Fibroblast of mammary gland (primary cell): ENCODE results near the gene PTPRJ.

ENCODE experiments used
- DNase-seq: peaks from one replicate; pipeline ENCODE4 v3.0.0-alpha.2; 2010; ENCODE audit warnings: low read depth
- H3K4me3 ChIP-seq: 2 replicates; pipeline ENCODE4 v1.5.1; 2011; ENCODE audit warnings: low read depth, mild to moderate bottlenecking, low read length, moderate library complexity; ENCODE audit not compliant: control insufficient read depth
- CTCF ChIP-seq: conservative IDR thresholded peaks from 2 replicates; pipeline ENCODE4 v1.5.1; 2011; ENCODE audit warnings: low read depth, low read length, inconsistent platforms; ENCODE audit not compliant: control insufficient read depth, insufficient read depth

Gene PTPRJ

DNA sequence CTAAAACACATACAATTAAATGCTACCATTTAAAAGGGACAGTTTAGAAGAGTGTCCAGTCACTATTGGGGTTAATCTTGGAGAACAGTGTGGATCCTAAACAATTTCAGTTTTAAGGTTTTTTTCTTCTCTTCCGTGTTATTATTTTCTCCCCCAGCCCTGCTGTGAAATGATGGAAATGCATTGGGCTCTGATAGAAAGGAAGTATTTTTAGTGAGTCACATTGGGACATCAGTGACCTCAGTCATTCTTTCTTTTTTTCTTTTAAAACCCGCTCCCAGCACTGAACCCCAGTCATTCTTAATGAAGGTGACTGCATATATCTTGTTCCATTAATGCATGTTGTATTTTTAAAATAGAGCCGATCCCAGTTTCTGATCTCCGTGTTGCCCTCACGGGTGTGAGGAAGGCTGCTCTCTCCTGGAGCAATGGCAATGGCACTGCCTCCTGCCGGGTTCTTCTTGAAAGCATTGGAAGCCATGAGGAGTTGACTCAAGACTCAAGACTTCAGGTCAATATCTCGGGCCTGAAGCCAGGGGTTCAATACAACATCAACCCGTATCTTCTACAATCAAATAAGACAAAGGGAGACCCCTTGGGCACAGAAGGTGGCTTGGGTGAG is 143.0 kb downstream of the PTPRJ start:
- no peak overlapping the region for H3K4me3 ChIP-seq
- DNase-seq, result no peak
- no peak for TF ChIP-seq CTCF

- no peak overlapping the region for H3K4me3 ChIP-seq
- TF ChIP-seq CTCF, result no peak
- no peak for DNase-seq
Observed at GRCh38 chr11:48123934-48124755, 143.8 kb downstream of the PTPRJ start.

- TF ChIP-seq CTCF, result no peak
- no peak overlapping the region for H3K4me3 ChIP-seq
- no peak for DNase-seq
Observed at GRCh38 chr11:48124880-48125279, 144.5 kb downstream of the PTPRJ start.

GRCh38 chr11:48125866-48126265 is 145.5 kb downstream of the PTPRJ start:
- DNase-seq, result no peak
- TF ChIP-seq CTCF, result no peak
- no peak overlapping the region for H3K4me3 ChIP-seq

DNA sequence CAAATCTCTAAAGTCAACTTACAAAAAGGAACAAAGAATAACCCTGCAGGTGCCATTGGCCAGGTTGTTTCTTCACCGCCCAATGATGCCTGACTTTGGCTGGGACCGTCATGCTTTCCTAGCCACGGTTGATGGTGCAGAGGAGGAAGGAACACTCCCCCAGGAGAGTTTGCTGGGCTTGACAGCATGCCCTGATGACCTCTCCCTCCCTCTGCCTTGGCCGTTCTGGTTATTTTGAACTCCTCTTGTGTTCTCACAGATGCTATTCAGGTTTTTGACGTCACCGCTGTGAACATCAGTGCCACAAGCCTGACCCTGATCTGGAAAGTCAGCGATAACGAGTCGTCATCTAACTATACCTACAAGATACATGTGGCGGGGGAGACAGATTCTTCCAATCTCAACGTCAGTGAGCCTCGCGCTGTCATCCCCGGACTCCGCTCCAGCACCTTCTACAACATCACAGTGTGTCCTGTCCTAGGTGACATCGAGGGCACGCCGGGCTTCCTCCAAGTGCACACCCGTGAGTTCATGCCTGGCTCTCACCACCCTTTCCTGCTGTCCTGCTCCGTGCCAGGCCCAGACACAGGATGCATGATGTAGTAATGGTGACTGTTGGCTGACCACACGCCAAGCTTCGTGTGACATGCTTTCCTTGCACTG is 147.3 kb downstream of the PTPRJ start:
- no peak for DNase-seq
- TF ChIP-seq CTCF, result no peak

DNA sequence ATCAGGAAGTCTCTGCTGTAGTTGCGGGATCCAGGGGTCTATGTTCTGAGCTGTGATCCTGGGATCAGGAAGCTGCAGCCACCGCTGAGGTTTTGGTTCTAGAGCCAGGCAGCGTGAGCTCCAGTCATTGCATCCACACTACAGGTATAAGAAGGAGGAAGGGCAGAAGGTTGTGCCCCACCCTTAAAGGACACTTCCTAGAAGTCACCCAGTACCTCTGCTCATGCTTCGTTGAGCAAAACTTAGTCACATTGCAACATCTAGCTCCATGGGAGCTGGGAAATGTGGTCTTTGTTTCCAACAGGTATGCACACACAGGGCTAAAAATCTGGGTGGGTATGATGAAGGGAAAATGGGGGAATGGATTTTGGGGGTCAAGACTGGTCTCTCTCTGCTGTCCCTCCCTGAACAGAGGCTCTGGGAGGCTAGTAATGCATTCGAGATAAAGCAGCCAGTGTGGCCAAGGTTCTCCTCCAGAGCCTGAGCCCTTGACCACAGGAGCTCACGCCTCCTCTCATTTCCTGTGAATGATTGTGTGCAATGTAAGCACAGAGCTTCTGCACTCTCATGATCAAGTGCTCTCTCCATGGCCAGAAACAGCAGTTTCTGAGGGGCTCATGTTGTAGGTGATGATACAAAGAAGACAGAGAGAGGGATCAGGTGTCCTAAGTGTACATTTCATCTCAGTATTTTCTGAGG is 149.5 kb downstream of the PTPRJ start:
- DNase-seq, result no peak
- H3K4me3 ChIP-seq, result no peak overlapping the region
- TF ChIP-seq CTCF, result no peak

More for the DNA sequence above, 147.3 kb downstream of the PTPRJ start:
- no peak overlapping the region for H3K4me3 ChIP-seq
